Cerebellar nuclear complex (tissue), 1 donor: Measurements from ENCODE around the gene CACNA1F.

Source experiments
- DNase-seq, 2 experiments: peaks; one replicate each; lab custom pipeline; 2025; lab: John Stamatoyannopoulos, UW

The CACNA1F gene

GRCh38 chrX:49230500-49231232, 2.5 kb downstream of the CACNA1F start:
- DNase-seq: no peak

DNA sequence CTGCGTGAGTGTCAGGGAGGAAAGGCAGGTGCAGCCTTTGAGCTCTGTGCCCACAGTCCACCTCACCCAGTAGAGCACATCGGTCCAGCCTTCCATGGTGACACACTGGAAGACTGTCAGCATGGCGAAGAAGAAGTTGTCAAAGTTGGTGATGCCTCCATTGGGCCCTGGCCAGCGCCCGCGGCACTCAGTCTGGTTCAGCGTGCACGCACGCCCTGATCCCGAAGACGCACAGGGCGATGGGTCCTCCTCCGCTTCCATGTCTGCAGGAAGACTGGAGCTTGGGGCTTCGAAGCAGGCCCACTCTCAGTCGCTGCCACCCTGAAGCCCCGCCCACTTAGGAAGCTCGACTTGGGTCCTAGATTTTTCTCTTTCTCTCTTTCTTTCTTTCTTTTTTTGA, 5.0 kb downstream of the CACNA1F start:
- DNase-seq: no peak

GRCh38 chrX:49227726-49228125, 5.4 kb downstream of the CACNA1F start:
- no peak for DNase-seq

GRCh38 chrX:49226946-49227345, 6.2 kb downstream of the CACNA1F start:
- no peak for DNase-seq

DNA sequence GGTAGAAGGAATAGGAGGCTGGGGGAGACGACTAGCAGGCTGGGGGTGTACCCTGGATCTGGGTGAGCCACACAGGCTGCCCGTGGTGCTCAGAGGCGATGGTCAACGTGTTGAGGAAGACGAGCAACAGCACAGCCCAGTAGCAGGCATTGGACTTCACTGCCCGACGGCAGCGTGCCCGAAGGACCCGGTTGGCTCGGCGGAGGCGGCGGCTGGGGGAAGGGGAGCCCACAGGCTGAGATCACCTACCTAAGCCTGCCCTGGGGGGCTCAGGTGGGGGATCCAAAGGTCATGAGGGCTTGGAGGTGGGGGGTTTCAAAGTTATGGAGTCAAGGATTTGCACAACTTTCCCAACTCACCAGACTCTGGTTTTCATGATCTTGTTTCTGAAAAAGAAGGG, 7.3 kb downstream of the CACNA1F start:
- DNase-seq: no peak

GRCh38 chrX:49221868-49222267, 11.3 kb downstream of the CACNA1F start:
- DNase-seq: no peak

DNA sequence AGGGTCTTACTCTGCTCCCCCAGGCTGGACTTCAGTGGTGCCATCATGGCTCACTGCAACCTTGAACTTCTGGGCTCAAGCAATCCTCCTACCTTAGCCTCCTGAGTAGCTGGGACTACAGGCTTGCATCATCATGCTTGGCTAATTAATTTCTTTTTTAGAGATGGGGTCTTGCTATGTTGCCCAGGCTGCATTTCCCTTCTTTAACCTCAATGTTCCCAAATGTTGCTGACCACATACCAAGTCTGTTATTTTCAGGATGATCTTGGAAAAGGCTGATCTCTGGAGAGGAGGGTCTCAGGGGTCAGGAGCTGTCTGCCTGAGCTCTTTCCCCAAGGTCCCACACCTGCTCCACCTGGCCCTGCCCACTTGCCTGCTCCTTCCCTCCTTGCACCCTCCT, 13.0 kb downstream of the CACNA1F start:
- no peak for DNase-seq

- DNase-seq: no peak
These were observed 18.1 kb downstream of the CACNA1F start for GRCh38 chrX:49214996-49215526.

GRCh38 chrX:49214416-49214815, 18.7 kb downstream of the CACNA1F start:
- no peak for DNase-seq

DNA sequence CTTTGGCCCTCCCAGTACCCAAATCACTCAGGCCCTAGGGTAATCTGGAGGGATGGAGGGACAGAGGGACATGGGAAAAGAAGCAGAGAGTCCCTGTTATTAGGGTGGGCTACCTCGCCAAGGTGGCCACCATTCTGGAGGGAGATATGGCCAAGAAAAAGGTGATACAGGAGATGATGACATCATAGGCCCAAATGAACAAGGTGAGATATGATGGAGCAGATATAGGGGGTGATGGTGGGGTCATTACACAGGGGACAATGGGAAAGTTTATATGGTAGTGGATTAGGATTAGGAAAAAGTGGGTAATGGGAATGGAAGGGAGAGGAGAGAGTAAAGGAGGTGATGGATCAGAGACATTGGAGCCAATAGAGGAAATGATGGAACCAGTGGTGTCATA, 20.3 kb downstream of the CACNA1F start:
- no peak for DNase-seq

- DNase-seq: no peak
These were observed 20.9 kb downstream of the CACNA1F start for GRCh38 chrX:49212209-49212608.

DNA sequence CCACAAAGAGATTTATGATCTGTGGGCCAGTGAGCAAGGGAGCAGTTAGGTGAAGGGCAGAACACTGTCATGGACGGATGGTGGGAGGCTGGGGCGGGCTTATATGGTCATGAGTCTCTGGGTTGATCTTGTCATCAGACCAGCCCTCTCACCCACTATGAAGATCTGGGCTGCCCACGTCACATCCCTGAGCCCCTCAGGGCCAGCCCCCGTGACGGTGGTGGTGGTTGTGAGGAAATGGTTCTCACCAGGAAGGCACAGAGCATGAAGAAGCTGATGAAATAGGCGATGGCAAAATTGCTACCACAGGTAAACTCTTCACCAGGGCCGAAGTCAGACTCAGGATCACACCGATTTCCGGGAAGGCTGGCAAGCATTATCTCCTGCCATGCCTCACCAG, 22.1 kb downstream of the CACNA1F start:
- no peak for DNase-seq

DNA sequence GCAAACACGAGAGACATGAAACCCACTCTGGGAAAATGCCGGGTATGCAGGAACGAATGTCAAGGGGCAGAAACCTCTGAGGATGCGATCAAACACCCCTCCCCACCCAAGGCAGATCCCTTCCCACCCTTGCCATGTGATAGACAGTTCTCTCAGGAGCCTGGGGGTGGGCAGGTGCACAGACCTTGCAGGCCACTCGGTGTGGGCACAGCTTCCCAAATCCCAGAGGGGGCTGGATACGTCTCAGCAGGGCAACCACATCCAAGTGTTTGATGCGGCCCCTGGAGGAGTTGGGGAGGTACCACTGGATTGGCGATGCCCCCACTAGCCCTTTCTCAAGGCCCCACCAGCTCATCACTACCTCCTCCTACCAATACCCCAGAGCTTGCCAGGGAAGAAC, 22.7 kb downstream of the CACNA1F start:
- no peak for DNase-seq

DNA sequence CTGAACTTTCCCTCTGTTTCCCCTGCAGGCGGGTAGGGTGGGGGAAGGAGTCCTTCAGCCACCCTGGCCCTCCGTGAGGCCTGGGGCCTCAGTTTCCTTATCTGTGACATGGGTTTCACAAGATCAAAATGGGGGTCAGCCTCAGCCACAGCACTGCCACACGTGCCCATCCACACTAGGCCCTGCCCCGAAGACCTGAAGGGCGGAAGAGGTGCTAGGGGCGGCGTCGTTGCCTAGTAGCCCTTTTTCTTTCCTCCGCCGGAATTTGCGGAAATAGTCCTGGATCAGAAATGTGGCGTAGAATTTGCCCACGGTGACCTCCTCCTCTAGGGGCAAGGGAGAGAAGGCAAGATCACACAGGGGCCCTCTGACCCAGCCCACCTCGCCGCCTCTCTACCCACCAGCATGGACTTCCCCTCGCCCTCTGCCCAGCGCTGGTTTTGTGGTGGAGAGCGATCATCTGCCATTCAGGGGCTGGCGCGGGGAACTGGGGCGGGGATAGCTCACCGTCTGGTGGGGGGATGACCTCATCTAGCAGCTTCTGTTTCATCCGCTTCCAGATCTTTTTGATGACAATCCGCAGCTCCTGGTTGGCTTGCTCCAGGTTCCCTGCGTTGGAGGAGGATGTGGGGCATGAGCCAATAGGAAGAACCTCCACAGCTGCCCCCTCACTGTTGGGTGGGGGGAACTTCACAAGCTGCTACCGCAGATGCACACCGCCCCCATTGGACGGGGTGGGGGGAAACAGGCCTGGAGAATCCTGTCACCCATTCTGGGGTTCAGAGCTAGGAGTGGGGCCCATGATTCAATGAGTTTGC, 23.5 kb downstream of the CACNA1F start:
- peak; percentile 13 to 40 for DNase-seq

- DNase-seq: no peak
These were observed 24.7 kb downstream of the CACNA1F start for GRCh38 chrX:49208399-49208798.

- no peak for DNase-seq
These were observed 26.6 kb downstream of the CACNA1F start for GRCh38 chrX:49206543-49206942.

GRCh38 chrX:49205443-49205842, 27.7 kb downstream of the CACNA1F start:
- DNase-seq: no peak

GRCh38 chrX:49204709-49205108, 28.4 kb downstream of the CACNA1F start:
- DNase-seq: peak in 1 of 2 experiments; percentile 1

GRCh38 chrX:49204017-49204416, 29.1 kb downstream of the CACNA1F start:
- DNase-seq: no peak

- peak in 1 of 2 experiments; percentile 32 for DNase-seq
These were observed 29.6 kb downstream of the CACNA1F start for GRCh38 chrX:49203536-49203935.

DNA sequence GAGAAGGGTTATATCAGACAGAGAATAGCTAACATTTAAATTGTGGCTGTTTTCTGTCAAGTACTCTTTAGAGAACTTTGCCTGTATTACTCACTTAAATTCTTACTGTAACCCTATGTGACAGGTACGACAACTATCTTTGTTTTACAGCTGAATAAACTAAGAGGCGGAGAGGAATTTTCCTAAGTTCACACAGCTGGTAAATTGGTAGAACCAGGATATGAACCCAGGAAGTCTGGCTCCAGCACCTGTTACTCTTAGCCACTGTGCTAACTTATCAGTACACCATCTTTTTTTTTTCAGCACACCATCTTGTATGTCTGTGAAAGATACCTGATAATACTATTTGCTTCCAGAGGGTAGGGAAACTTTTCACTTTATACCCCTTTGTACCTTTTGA, 31.1 kb downstream of the CACNA1F start:
- DNase-seq: no peak

- peak; percentile 31 to 37 for DNase-seq
These were observed 33.0 kb downstream of the CACNA1F start, which contains the start of gene SYP for GRCh38 chrX:49199906-49200771. Gene SYP, minus strand, starts transcription at chrX:49200193. Its CDS starts 7 bp downstream, at chrX:49200186.
